GM23338 (cell line): ENCODE results near the gene ANGPTL2.

Experiments
- CTCF ChIP-seq, 2 experiments: fragments of 200-600 bp in 1 of 2; sonication (generic) in 1 of 2; conservative IDR thresholded peaks; 2 replicates each; pipeline versions ENCODE4 v1.5.1 to v1.6.1; 2016 to 2017; ENCODE audit warnings: antibody characterized with exemption in 2 of 2, low read depth in 2 of 2, mild to moderate bottlenecking in 2 of 2, moderate library complexity in 1 of 2
- ETS1 ChIP-seq: IDR thresholded peaks from 2 replicates; pipeline ENCODE4 v1.6.1; 2016; ENCODE audit warnings: antibody characterized with exemption
- EZH2 ChIP-seq: fragments of 200-600 bp; sonication (generic); IDR thresholded peaks from one replicate; pipeline ENCODE4 v1.8.0; 2017; ENCODE audit warnings: antibody characterized with exemption, mild to moderate bottlenecking, low read depth; ENCODE audit not compliant: unreplicated experiment
- EZH2phosphoT487 ChIP-seq: fragments of 200-600 bp; sonication (generic); IDR thresholded peaks from one replicate; pipeline ENCODE4 v1.8.1; 2018; ENCODE audit warnings: antibody characterized with exemption; ENCODE audit not compliant: unreplicated experiment
- JUNB ChIP-seq: IDR thresholded peaks from one replicate; pipeline ENCODE4 v1.6.1; 2016; ENCODE audit warnings: antibody characterized with exemption; ENCODE audit not compliant: unreplicated experiment
- NANOG ChIP-seq: IDR thresholded peaks from 2 replicates; pipeline ENCODE4 v1.6.1; 2016; ENCODE audit warnings: antibody characterized with exemption, borderline replicate concordance
- POLR2AphosphoS5 ChIP-seq: IDR thresholded peaks from 2 replicates; pipeline ENCODE4 v1.6.1; 2016; ENCODE audit warnings: antibody characterized with exemption, low read depth
- REST ChIP-seq: IDR thresholded peaks from one replicate; pipeline ENCODE4 v1.6.1; 2018; ENCODE audit warnings: antibody characterized with exemption; ENCODE audit not compliant: unreplicated experiment
- STAT1 ChIP-seq: IDR thresholded peaks from one replicate; pipeline ENCODE4 v1.6.1; 2016; ENCODE audit warnings: antibody characterized with exemption; ENCODE audit not compliant: unreplicated experiment
- ZNF331 ChIP-seq: fragments of 250-450 bp; sonication (Bioruptor Pico); IDR thresholded peaks from 2 replicates; pipeline ENCODE4 v1.5.0; 2020; ENCODE audit warnings: low read depth, mild to moderate bottlenecking, moderate library complexity

- TF ChIP-seq POLR2AphosphoS5 = no peak
- TF ChIP-seq CTCF (conservative IDR thresholded peaks at IDR 0.05; ENCODE audit: low read depth in 2 of 2) = no peak
- no peak for TF ChIP-seq STAT1
- no peak for TF ChIP-seq EZH2phosphoT487
- TF ChIP-seq REST = no peak
- no peak for TF ChIP-seq JUNB
- TF ChIP-seq EZH2 = no peak
- TF ChIP-seq ZNF331 = no peak
- TF ChIP-seq NANOG = no peak
- TF ChIP-seq ETS1 = no peak
These were observed 66.6 kb downstream of the ANGPTL2 start for GRCh38 chr9:127055745-127056402.
